Sigmoid colon (tissue), 4 donors: Measurements from ENCODE around the gene OBSL1.

Experiments used
- CTCF ChIP-seq, 4 experiments: fragments of 450-650 bp in 3 of 4; fragments of 200-600 bp in 1 of 4; IDR thresholded peaks; one replicate each; pipeline ENCODE4 v1.5.1; 2016 to 2019; ENCODE audit warnings: antibody characterized with exemption in 4 of 4, mild to moderate bottlenecking in 3 of 4, moderate library complexity in 2 of 4
- EP300 ChIP-seq, 4 donors: sonication (generic); formaldehyde crosslinking; IDR thresholded peaks; one replicate each; pipeline ENCODE4 v1.6.1; 2017; ENCODE audit warnings: antibody characterized with exemption in 4 of 4
- POLR2A ChIP-seq, 2 donors: fragments of 450-650 bp; IDR thresholded peaks; one replicate each; pipeline ENCODE4 v1.6.1; 2016; ENCODE audit warnings: antibody characterized with exemption in 2 of 2, mild to moderate bottlenecking in 2 of 2, moderate library complexity in 2 of 2
- POLR2AphosphoS5 ChIP-seq, 4 donors: sonication (generic); formaldehyde crosslinking; IDR thresholded peaks; one replicate each; pipeline ENCODE4 v1.6.1; 2017; ENCODE audit warnings: antibody characterized with exemption in 4 of 4

GRCh38 chr2:219608399-219608964, 37.1 kb upstream of the OBSL1 start:
- TF ChIP-seq CTCF (IDR thresholded peaks at IDR 0.05) = no peak
- no peak for TF ChIP-seq POLR2A (IDR thresholded peaks at IDR 0.05)
- TF ChIP-seq POLR2AphosphoS5 (IDR thresholded peaks at IDR 0.05) = no peak
- TF ChIP-seq EP300 (IDR thresholded peaks at IDR 0.05) = no peak
